ENCODE measurements around the gene MMP2.

MMP2 gene

GRCh38 chr16:55552621-55553020, 73.6 kb downstream of the MMP2 start:
- Mint-ChIP-seq H3K36me3 (no peaks in the 10 kb centered on the region), H3K9me3 (no peaks in the 10 kb centered on the region), H3K4me1 (no peaks in the 10 kb centered on the region), H3K27ac (no peak overlapping the region), H3K4me3 (no peak overlapping the region)
- ATAC-seq (no peak), DNase-seq (ENCODE audit: low spot score in 2 of 2) (no peak)

- ATAC-seq: no peak
- H3K27ac Mint-ChIP-seq: no peak overlapping the region
- H3K36me3 Mint-ChIP-seq: no peaks in the 10 kb centered on the region
- H3K4me1 Mint-ChIP-seq: no peaks in the 10 kb centered on the region
- no peak for DNase-seq (ENCODE audit: low spot score in 2 of 2)
- H3K9me3 Mint-ChIP-seq: no peaks in the 10 kb centered on the region
- no peak overlapping the region for H3K4me3 Mint-ChIP-seq
These were observed 76.4 kb downstream of the MMP2 start for GRCh38 chr16:55555436-55555835.

Measured in stimulated activated effector memory CD8-positive, alpha-beta T cell treated with anti-CD3 and anti-CD28 coated beads, Interleukin-12 subunit alpha, Interleukin-12 subunit beta, amount 100 ng/mL, for 72 hours (primary cell).